NT2/D1 (cell line): ENCODE data around the gene DCDC1.

Source experiments
- SUZ12 ChIP-seq: IDR thresholded peaks from 2 replicates; pipeline ENCODE4 v1.6.1; 2011; ENCODE audit not compliant: insufficient read length, insufficient read depth; ENCODE audit errors: extremely low read depth
- YY1 ChIP-seq: IDR thresholded peaks from 2 replicates; pipeline ENCODE4 v1.6.1; 2011; ENCODE audit not compliant: insufficient read length, insufficient read depth
- ZNF274 ChIP-seq: IDR thresholded peaks from 2 replicates; pipeline ENCODE4 v1.6.1; 2011; ENCODE audit warnings: mild to moderate bottlenecking, low read depth, low read length

- no peak for TF ChIP-seq YY1
- TF ChIP-seq ZNF274 = no peak
- no peak for TF ChIP-seq SUZ12
These were observed 219.5 kb downstream of the DCDC1 start for GRCh38 chr11:31150011-31150410.
